NCI-H2107 treated with DMSO at 0.1 percent for 48 hours (cell line): Measurements from ENCODE around the gene FAM81A.

Experiments used
- DNase-seq: peaks from one replicate; lab custom pipeline; 2025; ENCODE audit not compliant: unreplicated experiment; lab: John Stamatoyannopoulos, UW

FAM81A gene

GRCh38 chr15:59570315-59570714, 132.3 kb downstream of the FAM81A start:
- DNase-seq, result no peak

GRCh38 chr15:59571606-59572005, 133.6 kb downstream of the FAM81A start:
- DNase-seq, result no peak
